ENCODE results near the gene KDM4B.

GRCh38 chr19:5153601-5154128, 184.8 kb downstream of the KDM4B start:
- TF ChIP-seq CTCF (IDR thresholded peaks at IDR 0.05) = no peak
- TF ChIP-seq POLR2A (IDR thresholded peaks at IDR 0.05) = no peak
